Measurements from ENCODE around the gene TCF7L1.

The TCF7L1 gene

GRCh38 chr2:85135660-85135914, 2.4 kb downstream of the TCF7L1 start:
- TF ChIP-seq EZH2phosphoT487 (IDR thresholded peaks at IDR 0.05; ENCODE audit: low read length), result no peak
- no peak for TF ChIP-seq CTCF (IDR thresholded peaks at IDR 0.05; ENCODE audit: low read length)
- no peak for TF ChIP-seq EZH2 (optimal IDR thresholded peaks at IDR 0.05; ENCODE audit: low read depth, low read length)
- no peaks in the 10 kb centered on the region for H3F3A ChIP-seq (ENCODE audit: insufficient read depth, low read length)
- no peak overlapping the region for H2AFZ ChIP-seq (ENCODE audit: low read length)
- H3K4me1 ChIP-seq (ENCODE audit: low read length), result no peaks in the 10 kb centered on the region
- H3K9ac ChIP-seq (ENCODE audit: low read length), result no peak overlapping the region
- H3K79me2 ChIP-seq (ENCODE audit: low read length), result no peaks in the 10 kb centered on the region
- no peak for DNase-seq
- H3K36me3 ChIP-seq (replicated peaks; ENCODE audit: insufficient read depth, low read length), result no peaks in the 10 kb centered on the region
- no peaks in the 10 kb centered on the region for H3K9me3 ChIP-seq (replicated peaks; ENCODE audit: insufficient read depth, low read length)
- no peaks in the 10 kb centered on the region for H3K9me2 ChIP-seq (replicated peaks; ENCODE audit: insufficient read depth, low read length)
- H3K4me3 ChIP-seq (ENCODE audit: low read length), result no peak overlapping the region
- no peak overlapping the region for H3K27ac ChIP-seq (ENCODE audit: low read length)
- no peaks in the 10 kb centered on the region for H4K20me1 ChIP-seq (ENCODE audit: insufficient read depth, low read length)
- H3K4me2 ChIP-seq (ENCODE audit: low read depth, low read length), result no peak overlapping the region
- H3K27me3 ChIP-seq (replicated peaks; ENCODE audit: insufficient read depth, low read length), result peaks cover 28% of the 10 kb centered on the region

- no peaks in the 10 kb centered on the region for H3K36me3 ChIP-seq (replicated peaks; ENCODE audit: insufficient read depth, low read length)
- DNase-seq, result no peak
- no peak overlapping the region for H3K9ac ChIP-seq (ENCODE audit: low read length)
- no peaks in the 10 kb centered on the region for H3F3A ChIP-seq (ENCODE audit: insufficient read depth, low read length)
- no peaks in the 10 kb centered on the region for H3K9me2 ChIP-seq (replicated peaks; ENCODE audit: insufficient read depth, low read length)
- H3K4me2 ChIP-seq (ENCODE audit: low read depth, low read length), result no peak overlapping the region
- no peaks in the 10 kb centered on the region for H3K9me3 ChIP-seq (replicated peaks; ENCODE audit: insufficient read depth, low read length)
- TF ChIP-seq CTCF (IDR thresholded peaks at IDR 0.05; ENCODE audit: low read length) (no peak), EZH2phosphoT487 (IDR thresholded peaks at IDR 0.05; ENCODE audit: low read length) (no peak), EZH2 (optimal IDR thresholded peaks at IDR 0.05; ENCODE audit: low read depth, low read length) (no peak)
- H3K27me3 ChIP-seq (replicated peaks; ENCODE audit: insufficient read depth, low read length), result peaks cover 22% of the 10 kb centered on the region
- no peak overlapping the region for H2AFZ ChIP-seq (ENCODE audit: low read length)
- no peaks in the 10 kb centered on the region for H4K20me1 ChIP-seq (ENCODE audit: insufficient read depth, low read length)
- H3K4me3 ChIP-seq (ENCODE audit: low read length), result no peak overlapping the region
- no peaks in the 10 kb centered on the region for H3K4me1 ChIP-seq (ENCODE audit: low read length)
- H3K27ac ChIP-seq (ENCODE audit: low read length), result no peak overlapping the region
- H3K79me2 ChIP-seq (ENCODE audit: low read length), result no peaks in the 10 kb centered on the region
Observed at GRCh38 chr2:85137156-85137555, 4.0 kb downstream of the TCF7L1 start.

- no peak overlapping the region for H3K4me2 ChIP-seq (ENCODE audit: low read depth, low read length)
- H3K9me3 ChIP-seq (replicated peaks; ENCODE audit: insufficient read depth, low read length), result no peaks in the 10 kb centered on the region
- no peaks in the 10 kb centered on the region for H3K4me1 ChIP-seq (ENCODE audit: low read length)
- H3K4me3 ChIP-seq (ENCODE audit: low read length), result no peak overlapping the region
- H3K79me2 ChIP-seq (ENCODE audit: low read length), result no peaks in the 10 kb centered on the region
- H3K27ac ChIP-seq (ENCODE audit: low read length), result no peak overlapping the region
- no peak overlapping the region for H2AFZ ChIP-seq (ENCODE audit: low read length)
- no peaks in the 10 kb centered on the region for H3K36me3 ChIP-seq (replicated peaks; ENCODE audit: insufficient read depth, low read length)
- H4K20me1 ChIP-seq (ENCODE audit: insufficient read depth, low read length), result no peaks in the 10 kb centered on the region
- no peaks in the 10 kb centered on the region for H3K27me3 ChIP-seq (replicated peaks; ENCODE audit: insufficient read depth, low read length)
- H3F3A ChIP-seq (ENCODE audit: insufficient read depth, low read length), result no peaks in the 10 kb centered on the region
- DNase-seq, result no peak
- TF ChIP-seq EZH2 (optimal IDR thresholded peaks at IDR 0.05; ENCODE audit: low read depth, low read length) (no peak), EZH2phosphoT487 (IDR thresholded peaks at IDR 0.05; ENCODE audit: low read length) (no peak), CTCF (IDR thresholded peaks at IDR 0.05; ENCODE audit: low read length) (no peak)
- no peaks in the 10 kb centered on the region for H3K9me2 ChIP-seq (replicated peaks; ENCODE audit: insufficient read depth, low read length)
- no peak overlapping the region for H3K9ac ChIP-seq (ENCODE audit: low read length)
Observed at GRCh38 chr2:85143463-85144082, 10.4 kb downstream of the TCF7L1 start.

Data from MM.1S (cell line).